Cerebellar cortex (tissue), 1 donor: ENCODE measurements around the gene RGR.
"Not testable (repeated sequence)": the region's sequence is repeated elsewhere in the genome, so short reads cannot be mapped to it uniquely, and the experiment has no call there.

Experiments
- DNase-seq: peaks from one replicate; pipeline ENCODE4 v3.0.0-alpha.2; 2015; ENCODE audit warnings: low spot score

Gene RGR

GRCh38 chr10:84258034-84258695 lies 13.3 kb downstream of the RGR start:
- no peak for DNase-seq

- no peak for DNase-seq
Observed at GRCh38 chr10:84261236-84261915, 16.5 kb downstream of the RGR start.

GRCh38 chr10:84262190-84262956 lies 17.5 kb downstream of the RGR start:
- no peak for DNase-seq

GRCh38 chr10:84263716-84264115 lies 18.9 kb downstream of the RGR start:
- DNase-seq: no peak

- peak; percentile 78 for DNase-seq
Observed at GRCh38 chr10:84264611-84265141, 19.8 kb downstream of the RGR start.

GRCh38 chr10:84265418-84265817 lies 20.6 kb downstream of the RGR start:
- no peak for DNase-seq

GRCh38 chr10:84267503-84268126 lies 22.8 kb downstream of the RGR start:
- peak; percentile 21 for DNase-seq

GRCh38 chr10:84269162-84269561 lies 24.3 kb downstream of the RGR start:
- no peak for DNase-seq

- DNase-seq: no peak
Observed at GRCh38 chr10:84269773-84270172, 24.9 kb downstream of the RGR start.

- DNase-seq: no peak
Observed at GRCh38 chr10:84270708-84271107, 25.9 kb downstream of the RGR start.

GRCh38 chr10:84279876-84280475 lies 35.1 kb downstream of the RGR start:
- not testable (repeated sequence) for DNase-seq

GRCh38 chr10:84286695-84287094 lies 41.8 kb downstream of the RGR start:
- DNase-seq: no peak

GRCh38 chr10:84288151-84288550 lies 43.3 kb downstream of the RGR start:
- no peak for DNase-seq

GRCh38 chr10:84289521-84290200 lies 44.8 kb downstream of the RGR start:
- DNase-seq: no peak

GRCh38 chr10:84290235-84290634 lies 45.4 kb downstream of the RGR start:
- DNase-seq: no peak

- DNase-seq: no peak
Observed at GRCh38 chr10:84291384-84291783, 46.5 kb downstream of the RGR start.

- DNase-seq: no peak
Observed at GRCh38 chr10:84292502-84292901, 47.6 kb downstream of the RGR start.

- no peak for DNase-seq
Observed at GRCh38 chr10:84293171-84293570, 48.3 kb downstream of the RGR start.

GRCh38 chr10:84293574-84294016 lies 48.7 kb downstream of the RGR start:
- peak; percentile 84 for DNase-seq

GRCh38 chr10:84294766-84295447 lies 50.1 kb downstream of the RGR start:
- DNase-seq: no peak
